WTC11 (cell line): ENCODE data around the gene ADAMTS12. TPM values are rescaled to one million over a fixed set of nuclear protein-coding genes. Genes with fewer than 3 reads are reported as not detected.

Experiments
- ATAC-seq: fragments of 200-7000 bp; cut with Tn5 transposase; 2 replicates; pipeline ENCODE4 v1.10.0; 2021; ENCODE audit warnings: mild to moderate bottlenecking, moderate library complexity
- CTCF ChIA-PET: fragments of 300-600 bp; sonication (Branson Sonifier 250); formaldehyde crosslinking; loops from one replicate; lab custom pipeline; 2021; ENCODE audit warnings: antibody characterized with exemption; lab: Charles Lee
- POLR2A ChIA-PET: fragments of 350-600 bp; sonication (Branson Sonifier 250); formaldehyde crosslinking; loops from one replicate; lab custom pipeline; 2021; ENCODE audit warnings: antibody characterized with exemption; lab: Charles Lee
- DNase-seq: peaks from one replicate; pipeline ENCODE4 v3.0.0; 2021; ENCODE audit warnings: low spot score
- H3K27ac Mint-ChIP-seq: 2 replicates; pipeline ENCODE4 v1.8.0; 2021; ENCODE audit warnings: mixed read lengths
- H3K27me3 Mint-ChIP-seq: 2 replicates; pipeline ENCODE4 v1.8.0; 2021; ENCODE audit warnings: low read depth, mild to moderate bottlenecking, moderate library complexity, mixed read lengths
- H3K36me3 Mint-ChIP-seq: 2 replicates; pipeline ENCODE4 v1.8.0; 2021; ENCODE audit warnings: mixed read lengths
- H3K4me1 Mint-ChIP-seq: 2 replicates; pipeline ENCODE4 v1.8.0; 2022; ENCODE audit warnings: mixed read lengths
- H3K4me3 Mint-ChIP-seq: 2 replicates; pipeline ENCODE4 v1.8.0; 2021; ENCODE audit warnings: mild to moderate bottlenecking, moderate library complexity, mixed read lengths
- H3K9me3 Mint-ChIP-seq: 2 replicates; pipeline ENCODE4 v1.8.0; 2021; ENCODE audit warnings: mixed read lengths
- CREB1 ChIP-seq: sonication (generic); formaldehyde crosslinking; IDR thresholded peaks from 2 replicates; pipeline ENCODE4 v1.8.0; 2023; ENCODE audit warnings: mild to moderate bottlenecking, missing genetic modification reagents
- CREM ChIP-seq: sonication (generic); formaldehyde crosslinking; IDR thresholded peaks from 2 replicates; pipeline ENCODE4 v1.8.1; 2022; ENCODE audit warnings: mild to moderate bottlenecking, missing genetic modification reagents, moderate library complexity
- EMX1 ChIP-seq: fragments of 250-450 bp; sonication (Bioruptor Pico); IDR thresholded peaks from 2 replicates; pipeline ENCODE4 v1.8.0; 2021; ENCODE audit warnings: mild to moderate bottlenecking
- FOXP1 ChIP-seq: sonication (generic); formaldehyde crosslinking; IDR thresholded peaks from 2 replicates; pipeline ENCODE4 v1.8.0; 2022; ENCODE audit warnings: missing genetic modification reagents, mild to moderate bottlenecking, moderate library complexity, borderline replicate concordance
- HMGA2 ChIP-seq: fragments of 250-450 bp; sonication (Bioruptor Pico); IDR thresholded peaks from 2 replicates; pipeline ENCODE4 v1.4.0; 2021; ENCODE audit warnings: mild to moderate bottlenecking, moderate library complexity
- JAZF1 ChIP-seq: fragments of 250-450 bp; sonication (Bioruptor Pico); IDR thresholded peaks from 2 replicates; pipeline ENCODE4 v1.9.0; 2021; ENCODE audit warnings: moderate library complexity, mild to moderate bottlenecking, inconsistent platforms
- RELA ChIP-seq: sonication (generic); formaldehyde crosslinking; IDR thresholded peaks from 2 replicates; pipeline ENCODE4 v1.8.1; 2022; ENCODE audit warnings: missing genetic modification reagents, mild to moderate bottlenecking, borderline replicate concordance
- SMAD4 ChIP-seq: sonication (generic); formaldehyde crosslinking; IDR thresholded peaks from 2 replicates; pipeline ENCODE4 v1.8.0; 2022; ENCODE audit warnings: mild to moderate bottlenecking, missing genetic modification reagents
- SOX15 ChIP-seq: fragments of 250-450 bp; sonication (Bioruptor Pico); IDR thresholded peaks from 2 replicates; pipeline ENCODE4 v1.9.0; 2021; ENCODE audit warnings: mild to moderate bottlenecking
- ZNF219 ChIP-seq: sonication (generic); formaldehyde crosslinking; IDR thresholded peaks from 2 replicates; pipeline ENCODE4 v1.8.0; 2023; ENCODE audit warnings: missing genetic modification reagents, mild to moderate bottlenecking, borderline replicate concordance
- ZNF232 ChIP-seq: sonication (generic); formaldehyde crosslinking; IDR thresholded peaks from 2 replicates; pipeline ENCODE4 v1.8.0; 2022; ENCODE audit warnings: mild to moderate bottlenecking, missing genetic modification reagents
- ZNF317 ChIP-seq: sonication (generic); formaldehyde crosslinking; IDR thresholded peaks from 2 replicates; pipeline ENCODE4 v1.8.1; 2023; ENCODE audit warnings: low read depth, mild to moderate bottlenecking, moderate library complexity, missing genetic modification reagents, borderline replicate concordance
- ZNF423 ChIP-seq: fragments of 250-450 bp; sonication (Bioruptor Pico); IDR thresholded peaks from 2 replicates; pipeline ENCODE4 v2.1.2; 2022; ENCODE audit warnings: mild to moderate bottlenecking, moderate library complexity
- total RNA-seq: library from RNA; stranded (reverse); gene quantifications from 3 replicates; pipeline ENCODE4 v1.2.3, GENCODE V29; 2021
- TF ChIP-seq, protein P1 (sequence below): sonication (generic); formaldehyde crosslinking; IDR thresholded peaks from 2 replicates; pipeline ENCODE4 v1.8.0; 2022; ENCODE audit warnings: missing genetic modification reagents
- TF ChIP-seq, protein P2 (sequence below): sonication (generic); formaldehyde crosslinking; conservative IDR thresholded peaks from 2 replicates; pipeline ENCODE4 v1.8.1; 2022; ENCODE audit warnings: mild to moderate bottlenecking, missing genetic modification reagents
- TF ChIP-seq, protein P3 (sequence below): sonication (generic); formaldehyde crosslinking; IDR thresholded peaks from 2 replicates; pipeline ENCODE4 v1.8.0; 2023; ENCODE audit warnings: missing genetic modification reagents
- TF ChIP-seq, protein P4 (sequence below): fragments of 250-450 bp; sonication (Bioruptor Pico); IDR thresholded peaks from 2 replicates; pipeline ENCODE4 v1.9.0; 2021; ENCODE audit warnings: moderate library complexity, mild to moderate bottlenecking, inconsistent platforms, borderline replicate concordance
- TF ChIP-seq, protein P5 (sequence below): fragments of 250-450 bp; sonication (Bioruptor Pico); IDR thresholded peaks from 2 replicates; pipeline ENCODE4 v1.9.0; 2021; ENCODE audit warnings: mild to moderate bottlenecking
- TF ChIP-seq, protein P6 (sequence below): sonication (generic); formaldehyde crosslinking; IDR thresholded peaks from 2 replicates; pipeline ENCODE4 v1.8.1; 2023; ENCODE audit warnings: mild to moderate bottlenecking, moderate library complexity, missing genetic modification reagents
- TF ChIP-seq, protein P7 (sequence below): fragments of 200-600 bp; IDR thresholded peaks from 2 replicates; pipeline ENCODE4 v1.8.0; 2022; ENCODE audit warnings: antibody characterized with exemption
- TF ChIP-seq, protein P8 (sequence below): sonication (generic); formaldehyde crosslinking; IDR thresholded peaks from 2 replicates; pipeline ENCODE4 v1.8.0; 2022; ENCODE audit warnings: mild to moderate bottlenecking, missing genetic modification reagents

The ADAMTS12 gene
- total RNA-seq, 1 experiment from 2014 or later = 13.5 TPM

DNA sequence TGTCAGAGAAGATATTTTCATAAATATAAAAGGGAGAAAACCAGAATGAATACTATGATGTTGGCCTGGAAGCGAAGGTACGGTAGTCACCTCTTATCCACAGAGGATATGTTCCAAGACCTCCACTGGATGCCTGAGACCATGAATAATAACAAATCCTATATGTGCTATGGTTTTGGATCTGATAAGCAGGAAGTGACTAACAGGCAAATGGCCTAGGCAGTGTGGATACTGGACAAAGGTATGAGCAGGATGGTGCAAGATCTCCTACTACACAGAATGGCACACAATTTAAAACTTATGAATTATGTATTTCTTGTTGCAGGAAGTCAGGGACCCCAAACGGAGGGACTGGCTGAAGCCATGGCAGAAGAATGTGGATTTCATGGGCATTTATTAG lies 48.2 kb downstream of the ADAMTS12 start (continued):
- TF ChIP-seq, protein P1, sequence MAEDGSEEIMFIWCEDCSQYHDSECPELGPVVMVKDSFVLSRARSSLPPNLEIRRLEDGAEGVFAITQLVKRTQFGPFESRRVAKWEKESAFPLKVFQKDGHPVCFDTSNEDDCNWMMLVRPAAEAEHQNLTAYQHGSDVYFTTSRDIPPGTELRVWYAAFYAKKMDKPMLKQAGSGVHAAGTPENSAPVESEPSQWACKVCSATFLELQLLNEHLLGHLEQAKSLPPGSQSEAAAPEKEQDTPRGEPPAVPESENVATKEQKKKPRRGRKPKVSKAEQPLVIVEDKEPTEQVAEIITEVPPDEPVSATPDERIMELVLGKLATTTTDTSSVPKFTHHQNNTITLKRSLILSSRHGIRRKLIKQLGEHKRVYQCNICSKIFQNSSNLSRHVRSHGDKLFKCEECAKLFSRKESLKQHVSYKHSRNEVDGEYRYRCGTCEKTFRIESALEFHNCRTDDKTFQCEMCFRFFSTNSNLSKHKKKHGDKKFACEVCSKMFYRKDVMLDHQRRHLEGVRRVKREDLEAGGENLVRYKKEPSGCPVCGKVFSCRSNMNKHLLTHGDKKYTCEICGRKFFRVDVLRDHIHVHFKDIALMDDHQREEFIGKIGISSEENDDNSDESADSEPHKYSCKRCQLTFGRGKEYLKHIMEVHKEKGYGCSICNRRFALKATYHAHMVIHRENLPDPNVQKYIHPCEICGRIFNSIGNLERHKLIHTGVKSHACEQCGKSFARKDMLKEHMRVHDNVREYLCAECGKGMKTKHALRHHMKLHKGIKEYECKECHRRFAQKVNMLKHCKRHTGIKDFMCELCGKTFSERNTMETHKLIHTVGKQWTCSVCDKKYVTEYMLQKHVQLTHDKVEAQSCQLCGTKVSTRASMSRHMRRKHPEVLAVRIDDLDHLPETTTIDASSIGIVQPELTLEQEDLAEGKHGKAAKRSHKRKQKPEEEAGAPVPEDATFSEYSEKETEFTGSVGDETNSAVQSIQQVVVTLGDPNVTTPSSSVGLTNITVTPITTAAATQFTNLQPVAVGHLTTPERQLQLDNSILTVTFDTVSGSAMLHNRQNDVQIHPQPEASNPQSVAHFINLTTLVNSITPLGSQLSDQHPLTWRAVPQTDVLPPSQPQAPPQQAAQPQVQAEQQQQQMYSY (CRISPR knock-in tag) = no peak
- TF ChIP-seq EMX1 (CRISPR knock-in tag) (no peak), CREB1 (CRISPR knock-in tag) (no peak), ZNF219 (no peak)
- TF ChIP-seq, protein P2, sequence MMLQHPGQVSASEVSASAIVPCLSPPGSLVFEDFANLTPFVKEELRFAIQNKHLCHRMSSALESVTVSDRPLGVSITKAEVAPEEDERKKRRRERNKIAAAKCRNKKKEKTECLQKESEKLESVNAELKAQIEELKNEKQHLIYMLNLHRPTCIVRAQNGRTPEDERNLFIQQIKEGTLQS (CRISPR knock-in tag) = no peak
- TF ChIP-seq, protein P3, sequence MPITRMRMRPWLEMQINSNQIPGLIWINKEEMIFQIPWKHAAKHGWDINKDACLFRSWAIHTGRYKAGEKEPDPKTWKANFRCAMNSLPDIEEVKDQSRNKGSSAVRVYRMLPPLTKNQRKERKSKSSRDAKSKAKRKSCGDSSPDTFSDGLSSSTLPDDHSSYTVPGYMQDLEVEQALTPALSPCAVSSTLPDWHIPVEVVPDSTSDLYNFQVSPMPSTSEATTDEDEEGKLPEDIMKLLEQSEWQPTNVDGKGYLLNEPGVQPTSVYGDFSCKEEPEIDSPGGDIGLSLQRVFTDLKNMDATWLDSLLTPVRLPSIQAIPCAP (CRISPR knock-in tag) = no peak

DNA sequence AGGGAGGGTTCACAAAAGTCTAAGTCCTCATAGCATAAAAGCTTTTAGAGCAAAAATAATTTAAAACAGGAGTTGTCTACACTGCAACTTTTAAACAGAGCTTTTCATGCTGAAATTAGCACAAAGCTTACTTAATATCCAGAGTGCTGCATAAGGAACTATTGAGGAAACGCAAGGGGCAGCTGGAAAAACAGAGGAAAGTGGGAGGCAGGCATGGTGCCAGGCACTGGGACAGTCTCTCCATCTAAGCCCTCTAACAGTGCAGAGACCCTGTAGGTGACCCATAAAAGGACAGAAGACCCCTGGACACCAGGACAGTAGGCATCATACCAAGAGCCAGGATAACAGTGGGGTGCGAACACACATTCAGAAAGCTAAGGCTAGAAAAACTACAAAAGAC lies 49.3 kb downstream of the ADAMTS12 start:
- ChIA-PET CTCF (no interaction called here), POLR2A (no interaction called here)
- Mint-ChIP-seq H3K4me1 (no peaks in the 10 kb centered on the region; the same call in 1 of the 2 replicates), H3K36me3 (peaks cover 35% of the 10 kb centered on the region), H3K9me3 (peaks cover 38% of the 10 kb centered on the region), H3K27me3 (no peaks in the 10 kb centered on the region), H3K27ac (no peak overlapping the region), H3K4me3 (no peak overlapping the region)
- ATAC-seq = no peak
- TF ChIP-seq, protein P4, sequence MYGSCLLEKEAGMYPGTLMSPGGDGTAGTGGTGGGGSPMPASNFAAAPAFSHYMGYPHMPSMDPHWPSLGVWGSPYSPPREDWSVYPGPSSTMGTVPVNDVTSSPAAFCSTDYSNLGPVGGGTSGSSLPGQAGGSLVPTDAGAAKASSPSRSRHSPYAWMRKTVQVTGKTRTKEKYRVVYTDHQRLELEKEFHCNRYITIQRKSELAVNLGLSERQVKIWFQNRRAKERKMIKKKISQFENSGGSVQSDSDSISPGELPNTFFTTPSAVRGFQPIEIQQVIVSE (CRISPR knock-in tag) = no peak
- TF ChIP-seq, protein P5, sequence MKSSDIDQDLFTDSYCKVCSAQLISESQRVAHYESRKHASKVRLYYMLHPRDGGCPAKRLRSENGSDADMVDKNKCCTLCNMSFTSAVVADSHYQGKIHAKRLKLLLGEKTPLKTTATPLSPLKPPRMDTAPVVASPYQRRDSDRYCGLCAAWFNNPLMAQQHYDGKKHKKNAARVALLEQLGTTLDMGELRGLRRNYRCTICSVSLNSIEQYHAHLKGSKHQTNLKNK (CRISPR knock-in tag) = no peak
- TF ChIP-seq RELA (CRISPR knock-in tag) (no peak), CREM (no peak), ZNF232 (no peak), SOX15 (CRISPR knock-in tag) (no peak), SMAD4 (CRISPR knock-in tag) (no peak), FOXP1 (CRISPR knock-in tag) (no peak)
- TF ChIP-seq, protein P6, sequence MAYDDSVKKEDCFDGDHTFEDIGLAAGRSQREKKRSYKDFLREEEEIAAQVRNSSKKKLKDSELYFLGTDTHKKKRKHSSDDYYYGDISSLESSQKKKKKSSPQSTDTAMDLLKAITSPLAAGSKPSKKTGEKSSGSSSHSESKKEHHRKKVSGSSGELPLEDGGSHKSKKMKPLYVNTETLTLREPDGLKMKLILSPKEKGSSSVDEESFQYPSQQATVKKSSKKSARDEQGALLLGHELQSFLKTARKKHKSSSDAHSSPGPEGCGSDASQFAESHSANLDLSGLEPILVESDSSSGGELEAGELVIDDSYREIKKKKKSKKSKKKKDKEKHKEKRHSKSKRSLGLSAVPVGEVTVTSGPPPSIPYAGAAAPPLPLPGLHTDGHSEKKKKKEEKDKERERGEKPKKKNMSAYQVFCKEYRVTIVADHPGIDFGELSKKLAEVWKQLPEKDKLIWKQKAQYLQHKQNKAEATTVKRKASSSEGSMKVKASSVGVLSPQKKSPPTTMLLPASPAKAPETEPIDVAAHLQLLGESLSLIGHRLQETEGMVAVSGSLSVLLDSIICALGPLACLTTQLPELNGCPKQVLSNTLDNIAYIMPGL (CRISPR knock-in tag) = no peak
- TF ChIP-seq, protein P3 (CRISPR knock-in tag) = no peak
- no peak for DNase-seq

DNA sequence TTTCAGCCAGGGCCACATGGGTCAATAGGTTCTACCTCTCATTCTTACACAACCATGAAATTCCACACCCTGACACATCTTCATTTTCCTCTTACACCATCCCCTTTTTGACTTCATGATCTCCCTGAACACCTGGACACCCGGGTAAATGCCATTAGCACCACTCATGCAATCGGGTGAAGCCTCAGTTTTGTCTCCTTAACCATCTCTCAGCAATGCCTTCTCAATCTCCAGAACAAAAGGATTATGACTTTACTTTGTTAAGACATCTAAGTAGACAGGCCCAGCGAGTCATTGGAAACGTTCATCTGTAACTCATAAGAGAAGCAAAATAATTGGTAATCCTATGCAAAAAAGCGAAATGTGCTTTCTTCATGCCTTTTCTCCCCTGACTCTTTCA lies 49.9 kb downstream of the ADAMTS12 start:
- Mint-ChIP-seq H3K27me3 (no peaks in the 10 kb centered on the region), H3K4me3 (no peak overlapping the region), H3K36me3 (peaks cover 32% of the 10 kb centered on the region), H3K27ac (no peak overlapping the region), H3K4me1 (no peaks in the 10 kb centered on the region; the same call in 1 of the 2 replicates), H3K9me3 (peaks cover 36% of the 10 kb centered on the region)
- CTCF ChIA-PET = no interaction called here
- DNase-seq (no peak), ATAC-seq (no peak)
- POLR2A ChIA-PET = no interaction called here
- TF ChIP-seq ZNF423 (CRISPR knock-in tag) (no peak), ZNF317 (no peak), SOX15 (CRISPR knock-in tag) (no peak), HMGA2 (CRISPR knock-in tag) (no peak), JAZF1 (CRISPR knock-in tag) (no peak), RELA (CRISPR knock-in tag) (no peak)
- TF ChIP-seq, protein P7, sequence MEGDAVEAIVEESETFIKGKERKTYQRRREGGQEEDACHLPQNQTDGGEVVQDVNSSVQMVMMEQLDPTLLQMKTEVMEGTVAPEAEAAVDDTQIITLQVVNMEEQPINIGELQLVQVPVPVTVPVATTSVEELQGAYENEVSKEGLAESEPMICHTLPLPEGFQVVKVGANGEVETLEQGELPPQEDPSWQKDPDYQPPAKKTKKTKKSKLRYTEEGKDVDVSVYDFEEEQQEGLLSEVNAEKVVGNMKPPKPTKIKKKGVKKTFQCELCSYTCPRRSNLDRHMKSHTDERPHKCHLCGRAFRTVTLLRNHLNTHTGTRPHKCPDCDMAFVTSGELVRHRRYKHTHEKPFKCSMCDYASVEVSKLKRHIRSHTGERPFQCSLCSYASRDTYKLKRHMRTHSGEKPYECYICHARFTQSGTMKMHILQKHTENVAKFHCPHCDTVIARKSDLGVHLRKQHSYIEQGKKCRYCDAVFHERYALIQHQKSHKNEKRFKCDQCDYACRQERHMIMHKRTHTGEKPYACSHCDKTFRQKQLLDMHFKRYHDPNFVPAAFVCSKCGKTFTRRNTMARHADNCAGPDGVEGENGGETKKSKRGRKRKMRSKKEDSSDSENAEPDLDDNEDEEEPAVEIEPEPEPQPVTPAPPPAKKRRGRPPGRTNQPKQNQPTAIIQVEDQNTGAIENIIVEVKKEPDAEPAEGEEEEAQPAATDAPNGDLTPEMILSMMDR = no peak
- TF ChIP-seq, protein P8, sequence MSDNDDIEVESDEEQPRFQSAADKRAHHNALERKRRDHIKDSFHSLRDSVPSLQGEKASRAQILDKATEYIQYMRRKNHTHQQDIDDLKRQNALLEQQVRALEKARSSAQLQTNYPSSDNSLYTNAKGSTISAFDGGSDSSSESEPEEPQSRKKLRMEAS (CRISPR knock-in tag) = no peak
